OCI-LY3 (cell line): Measurements from ENCODE around the gene ADCY3.

Experiments used
- H2AFZ ChIP-seq: fragments of 200-600, 300-600 bp; shearing (Covaris generic); 2 replicates; pipeline ENCODE4 v1.6.0; 2014; ENCODE audit warnings: antibody characterized with exemption, low read depth, low read length
- H3K27ac ChIP-seq: fragments of 200-600, 300-600 bp; sonication (generic); 2 replicates; pipeline ENCODE4 v1.5.1; 2014; ENCODE audit warnings: mild to moderate bottlenecking, low read length, moderate library complexity, mixed read lengths
- H3K27me3 ChIP-seq: fragments of 200-600, 300-600 bp; sonication (generic); 2 replicates; pipeline ENCODE4 v1.6.1; 2014; ENCODE audit warnings: low read depth, low read length, mixed read lengths
- H3K36me3 ChIP-seq: fragments of 200-600, 300-600 bp; sonication (generic); replicated peaks from 2 replicates; pipeline ENCODE3; 2014; ENCODE audit warnings: low read depth, low read length, mixed read lengths
- H3K4me1 ChIP-seq: fragments of 300-600, 200-600 bp; sonication (generic); 2 replicates; pipeline ENCODE4 v1.6.1; 2014; ENCODE audit warnings: low read length, mixed read lengths
- H3K4me2 ChIP-seq: fragments of 200-600, 300-600 bp; sonication (generic); 2 replicates; pipeline ENCODE4 v1.6.1; 2014; ENCODE audit warnings: low read length, mixed read lengths
- H3K4me3 ChIP-seq: fragments of 300-600, 200-600 bp; sonication (generic); 2 replicates; pipeline ENCODE4 v1.5.1; 2014; ENCODE audit warnings: antibody characterized with exemption, mild to moderate bottlenecking, low read length, moderate library complexity
- H3K79me2 ChIP-seq: fragments of 300-600, 200-600 bp; shearing (Covaris generic); 2 replicates; pipeline ENCODE4 v1.6.1; 2014; ENCODE audit warnings: mild to moderate bottlenecking, low read length, mixed read lengths
- H3K9ac ChIP-seq: fragments of 300-600, 200-600 bp; shearing (Covaris generic); 2 replicates; pipeline ENCODE4 v1.6.0; 2014; ENCODE audit warnings: mild to moderate bottlenecking, low read length, moderate library complexity
- H3K9me3 ChIP-seq: fragments of 200-600, 300-600 bp; shearing (Covaris generic); 2 replicates; pipeline ENCODE4 v1.6.1; 2014; ENCODE audit warnings: low read length, mixed read lengths; ENCODE audit not compliant: insufficient read depth
- H4K20me1 ChIP-seq: fragments of 200-600, 300-600 bp; sonication (generic); 2 replicates; pipeline ENCODE4 v1.6.1; 2016; ENCODE audit warnings: low read length, mixed read lengths; ENCODE audit not compliant: insufficient read depth
- EZH2phosphoT487 ChIP-seq: fragments of 200-600 bp; shearing (Covaris generic); IDR thresholded peaks from 2 replicates; pipeline ENCODE4 v1.6.1; 2018; ENCODE audit warnings: antibody characterized with exemption, mixed run types, low read depth
- TF ChIP-seq, protein P1 (sequence below): fragments of 200-600, 300-600 bp; sonication (generic); IDR thresholded peaks from 2 replicates; pipeline ENCODE4 v1.5.1; 2014; ENCODE audit warnings: antibody characterized with exemption, low read length, low read depth

ADCY3 gene

DNA sequence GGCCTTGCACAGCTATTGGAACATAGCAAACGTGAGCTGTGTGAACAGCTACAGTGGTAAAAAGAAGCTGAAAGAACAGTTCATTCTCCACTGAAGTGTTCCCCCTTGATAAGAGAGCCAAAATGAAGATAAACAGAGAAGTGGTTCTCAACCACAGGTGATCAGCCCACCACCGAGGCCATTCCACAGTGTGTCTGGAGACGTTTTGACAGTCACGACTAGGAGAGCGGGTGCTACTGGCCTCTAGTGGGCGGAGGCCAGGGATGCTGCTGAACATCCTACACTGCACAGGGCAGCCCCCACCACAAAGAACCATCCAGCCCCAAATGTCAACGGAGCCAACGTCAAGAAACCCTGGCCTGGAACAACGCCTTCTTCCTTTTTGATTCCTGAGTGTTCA is 38.4 kb downstream of the ADCY3 start:
- Histone ChIP-seq H3K4me1 (peaks cover 28% of the 10 kb centered on the region), H4K20me1 (peaks cover 79% of the 10 kb centered on the region), H3K27ac (no peak overlapping the region), H3K27me3 (no peaks in the 10 kb centered on the region), H3K4me2 (no peak overlapping the region), H3K36me3 (peaks cover 23% of the 10 kb centered on the region), H3K79me2 (peaks cover 97% of the 10 kb centered on the region), H3K9ac (no peak overlapping the region), H3K4me3 (no peak overlapping the region), H2AFZ (no peak overlapping the region), H3K9me3 (no peaks in the 10 kb centered on the region)
- TF ChIP-seq, protein P1, sequence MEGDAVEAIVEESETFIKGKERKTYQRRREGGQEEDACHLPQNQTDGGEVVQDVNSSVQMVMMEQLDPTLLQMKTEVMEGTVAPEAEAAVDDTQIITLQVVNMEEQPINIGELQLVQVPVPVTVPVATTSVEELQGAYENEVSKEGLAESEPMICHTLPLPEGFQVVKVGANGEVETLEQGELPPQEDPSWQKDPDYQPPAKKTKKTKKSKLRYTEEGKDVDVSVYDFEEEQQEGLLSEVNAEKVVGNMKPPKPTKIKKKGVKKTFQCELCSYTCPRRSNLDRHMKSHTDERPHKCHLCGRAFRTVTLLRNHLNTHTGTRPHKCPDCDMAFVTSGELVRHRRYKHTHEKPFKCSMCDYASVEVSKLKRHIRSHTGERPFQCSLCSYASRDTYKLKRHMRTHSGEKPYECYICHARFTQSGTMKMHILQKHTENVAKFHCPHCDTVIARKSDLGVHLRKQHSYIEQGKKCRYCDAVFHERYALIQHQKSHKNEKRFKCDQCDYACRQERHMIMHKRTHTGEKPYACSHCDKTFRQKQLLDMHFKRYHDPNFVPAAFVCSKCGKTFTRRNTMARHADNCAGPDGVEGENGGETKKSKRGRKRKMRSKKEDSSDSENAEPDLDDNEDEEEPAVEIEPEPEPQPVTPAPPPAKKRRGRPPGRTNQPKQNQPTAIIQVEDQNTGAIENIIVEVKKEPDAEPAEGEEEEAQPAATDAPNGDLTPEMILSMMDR = peak; percentile 24
- TF ChIP-seq EZH2phosphoT487 = no peak

DNA sequence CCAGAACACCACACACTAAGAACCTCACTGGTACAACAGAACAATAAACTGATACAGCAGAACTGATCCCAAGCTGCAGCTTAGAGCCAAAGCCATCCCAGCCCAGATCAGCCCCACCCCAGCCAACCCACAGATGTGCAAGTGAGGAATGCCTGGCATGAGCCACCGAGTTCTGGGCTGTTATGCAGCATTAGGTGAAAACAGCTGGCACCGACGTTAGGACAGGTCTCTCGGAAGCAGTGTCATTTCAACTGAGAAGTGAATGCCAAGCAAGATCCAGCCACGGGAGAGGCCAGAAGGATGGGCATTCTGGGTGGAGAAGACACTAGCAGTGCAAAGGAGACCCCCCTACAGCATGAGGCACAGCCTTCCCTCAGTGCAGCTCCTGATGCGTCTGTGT is 38.9 kb downstream of the ADCY3 start:
- Histone ChIP-seq H3K27me3 (no peaks in the 10 kb centered on the region), H3K27ac (no peak overlapping the region), H3K4me3 (no peak overlapping the region), H3K9me3 (no peaks in the 10 kb centered on the region), H3K9ac (no peak overlapping the region), H3K4me1 (peaks cover 28% of the 10 kb centered on the region), H4K20me1 (peaks cover 83% of the 10 kb centered on the region), H3K36me3 (peaks cover 23% of the 10 kb centered on the region), H3K79me2 (peaks cover 97% of the 10 kb centered on the region), H3K4me2 (no peak overlapping the region), H2AFZ (no peak overlapping the region)
- TF ChIP-seq, protein P1 = no peak
- no peak for TF ChIP-seq EZH2phosphoT487

DNA sequence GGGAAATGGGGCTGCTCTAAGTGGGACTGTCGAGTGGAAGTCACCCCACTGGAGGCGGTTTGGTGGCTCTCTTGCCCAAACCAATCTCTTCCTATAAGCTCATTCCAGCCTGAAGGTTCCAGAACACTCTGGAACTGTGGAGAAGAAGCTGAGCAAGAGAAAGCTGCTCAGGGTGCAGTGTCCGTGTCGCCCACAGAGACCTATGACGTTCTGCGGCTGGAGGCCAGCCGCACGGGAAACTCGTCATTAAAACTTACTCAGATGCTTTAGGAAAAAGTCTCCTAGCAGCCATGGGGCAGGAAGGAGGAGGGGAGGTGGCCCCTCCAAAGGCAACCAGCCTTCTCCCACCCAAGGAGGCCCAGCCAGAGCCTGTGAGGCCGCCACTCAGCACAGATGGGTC is 41.7 kb downstream of the ADCY3 start:
- Histone ChIP-seq H3K27me3 (no peaks in the 10 kb centered on the region), H3K79me2 (peaks cover 99% of the 10 kb centered on the region), H4K20me1 (peaks cover 93% of the 10 kb centered on the region), H3K4me3 (no peak overlapping the region), H3K27ac (no peak overlapping the region), H3K9me3 (no peaks in the 10 kb centered on the region), H2AFZ (no peak overlapping the region), H3K4me1 (peaks cover 2% of the 10 kb centered on the region), H3K4me2 (no peak overlapping the region), H3K9ac (no peak overlapping the region), H3K36me3 (peaks cover 18% of the 10 kb centered on the region)
- no peak for TF ChIP-seq EZH2phosphoT487
- TF ChIP-seq, protein P1 = no peak

DNA sequence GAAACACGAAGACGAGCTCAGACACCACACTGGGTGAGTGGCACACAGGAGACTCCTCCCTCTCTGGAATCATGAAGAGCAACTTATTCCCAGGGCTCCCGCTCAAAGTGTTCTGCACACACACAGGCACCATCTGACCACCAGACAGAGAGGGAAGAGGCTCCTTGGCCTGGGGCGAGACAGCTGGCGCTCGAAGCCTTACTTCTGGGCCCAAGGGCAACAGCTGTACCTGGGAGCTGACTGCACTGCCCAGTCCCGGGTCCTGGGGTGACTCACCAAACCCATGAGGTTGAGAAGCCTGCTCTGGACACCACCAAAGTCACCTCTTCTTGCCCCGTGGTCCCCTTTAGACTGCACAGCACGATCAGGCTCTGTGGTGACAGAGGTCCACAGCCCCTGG is 42.4 kb downstream of the ADCY3 start:
- no peak overlapping the region for H2AFZ ChIP-seq
- H3K4me2 ChIP-seq = no peak overlapping the region
- TF ChIP-seq, protein P1 = no peak
- TF ChIP-seq EZH2phosphoT487 = no peak
- H3K4me1 ChIP-seq = no peaks in the 10 kb centered on the region
- no peaks in the 10 kb centered on the region for H3K27me3 ChIP-seq
- H3K4me3 ChIP-seq = no peak overlapping the region
- H3K9me3 ChIP-seq = no peaks in the 10 kb centered on the region
- peaks cover 18% of the 10 kb centered on the region for H3K36me3 ChIP-seq
- no peak overlapping the region for H3K9ac ChIP-seq
- peaks cover 98% of the 10 kb centered on the region for H4K20me1 ChIP-seq
- no peak overlapping the region for H3K27ac ChIP-seq
- peaks cover 97% of the 10 kb centered on the region for H3K79me2 ChIP-seq
